OCI-LY3 (cell line): ENCODE results near the gene SERPINB4.

Experiments used
- EZH2phosphoT487 ChIP-seq: fragments of 200-600 bp; shearing (Covaris generic); IDR thresholded peaks from 2 replicates; pipeline ENCODE4 v1.6.1; 2018; ENCODE audit warnings: antibody characterized with exemption, mixed run types, low read depth
- TF ChIP-seq, protein P1 (sequence below): fragments of 200-600, 300-600 bp; sonication (generic); IDR thresholded peaks from 2 replicates; pipeline ENCODE4 v1.5.1; 2014; ENCODE audit warnings: antibody characterized with exemption, low read length, low read depth

GRCh38 chr18:63676526-63677323 lies 32.7 kb upstream of the SERPINB4 start:
- TF ChIP-seq, protein P1, sequence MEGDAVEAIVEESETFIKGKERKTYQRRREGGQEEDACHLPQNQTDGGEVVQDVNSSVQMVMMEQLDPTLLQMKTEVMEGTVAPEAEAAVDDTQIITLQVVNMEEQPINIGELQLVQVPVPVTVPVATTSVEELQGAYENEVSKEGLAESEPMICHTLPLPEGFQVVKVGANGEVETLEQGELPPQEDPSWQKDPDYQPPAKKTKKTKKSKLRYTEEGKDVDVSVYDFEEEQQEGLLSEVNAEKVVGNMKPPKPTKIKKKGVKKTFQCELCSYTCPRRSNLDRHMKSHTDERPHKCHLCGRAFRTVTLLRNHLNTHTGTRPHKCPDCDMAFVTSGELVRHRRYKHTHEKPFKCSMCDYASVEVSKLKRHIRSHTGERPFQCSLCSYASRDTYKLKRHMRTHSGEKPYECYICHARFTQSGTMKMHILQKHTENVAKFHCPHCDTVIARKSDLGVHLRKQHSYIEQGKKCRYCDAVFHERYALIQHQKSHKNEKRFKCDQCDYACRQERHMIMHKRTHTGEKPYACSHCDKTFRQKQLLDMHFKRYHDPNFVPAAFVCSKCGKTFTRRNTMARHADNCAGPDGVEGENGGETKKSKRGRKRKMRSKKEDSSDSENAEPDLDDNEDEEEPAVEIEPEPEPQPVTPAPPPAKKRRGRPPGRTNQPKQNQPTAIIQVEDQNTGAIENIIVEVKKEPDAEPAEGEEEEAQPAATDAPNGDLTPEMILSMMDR = peak; percentile 99
- TF ChIP-seq EZH2phosphoT487 = no peak
